ENCODE measurements around the gene SHCBP1. TPM values are rescaled to one million over a fixed set of nuclear protein-coding genes. Genes with fewer than 3 reads are reported as not detected.

Gene SHCBP1
- total and polyA plus RNA-seq, 9 of the 15 experiments (the other 6 are each of a cell fraction or from before 2014, with no cell fraction given), result 6.2 to 29.6 (median 19.7) TPM

DNA sequence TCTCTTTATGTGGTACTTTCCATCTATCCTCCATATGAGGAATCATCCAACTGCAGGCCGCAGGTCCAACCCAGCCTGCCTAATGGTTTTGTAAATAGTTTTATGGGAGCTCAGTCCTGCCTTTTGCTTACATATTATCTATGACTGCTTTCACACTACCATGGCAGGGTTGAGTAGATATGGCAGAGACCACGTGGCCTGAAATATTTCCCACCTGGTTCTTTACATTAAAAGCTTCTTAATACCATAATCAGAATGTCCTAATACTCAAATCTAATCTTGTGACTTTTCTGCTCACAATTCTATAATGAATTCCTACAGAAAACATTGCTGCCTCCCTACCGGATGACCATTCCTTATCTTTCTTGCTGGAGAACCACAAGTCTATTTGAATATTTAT is 71.7 kb downstream of the SHCBP1 start:
- Histone ChIP-seq H3K27ac (ENCODE audit: extremely low read depth, low read depth, low read length) (no peak overlapping the region), H3K9ac (ENCODE audit: insufficient read depth in 1 of 2, low read depth in 2 of 2, low read length in 2 of 2) (no peak overlapping the region), H3K4me2 (ENCODE audit: insufficient read depth, low read length) (no peak overlapping the region), H3K27me3 (ENCODE audit: control insufficient read depth in 2 of 2, insufficient read depth in 2 of 2, low read length in 2 of 2) (no peaks in the 10 kb centered on the region), H2AFZ (ENCODE audit: low read depth, low read length) (no peak overlapping the region), H4K20me1 (replicated peaks; ENCODE audit: control insufficient read depth, insufficient read depth, low read length) (no peaks in the 10 kb centered on the region), H3K9me3 (replicated peaks; ENCODE audit: control insufficient read depth, insufficient read depth, low read depth, low read length) (no peaks in the 10 kb centered on the region), H3K4me1 (replicated peaks in 1 of 2; ENCODE audit: control insufficient read depth in 2 of 2, insufficient read depth in 2 of 2, low read length in 2 of 2) (no peaks in the 10 kb centered on the region; a peak in 1 of 5 replicates), H3K36me3 (ENCODE audit: control insufficient read depth, insufficient read depth, low read length) (no peaks in the 10 kb centered on the region), H3K79me2 (ENCODE audit: control insufficient read depth, insufficient read depth, low read length) (no peaks in the 10 kb centered on the region), H3K9me1 (ENCODE audit: control insufficient read depth, insufficient read depth, low read length) (no peaks in the 10 kb centered on the region), H3K4me3 (no peak overlapping the region)
- CTCF ChIA-PET (ENCODE audit: low intra/inter-chr PET ratio), result no interaction called here
- ATAC-seq, result no peak
- POLR2A ChIA-PET, result interaction anchor here (0.7 kb wide), 1 partner anchor 13 kb away, joined by 3 read pairs; no protein-coding TSS in a partner anchor
- DNase-seq (ENCODE audit: extremely low read depth in 1 of 4, low spot score in 3 of 4), result no peak
- WGBS (ENCODE audit: insufficient coverage, low coverage, missing lambda C conversion rate), result 2% methylated on average over 3 of the region's 3 CpGs
- no peak for FAIRE-seq
- no peak for TF ChIP-seq TOE1 (IDR thresholded peaks at IDR 0.05; ENCODE audit: borderline replicate concordance)
- TF ChIP-seq TOE1 (CRISPR knock-in tag; IDR thresholded peaks at IDR 0.05; ENCODE audit: borderline replicate concordance, low read depth), result no peak
- TF ChIP-seq, protein P1, sequence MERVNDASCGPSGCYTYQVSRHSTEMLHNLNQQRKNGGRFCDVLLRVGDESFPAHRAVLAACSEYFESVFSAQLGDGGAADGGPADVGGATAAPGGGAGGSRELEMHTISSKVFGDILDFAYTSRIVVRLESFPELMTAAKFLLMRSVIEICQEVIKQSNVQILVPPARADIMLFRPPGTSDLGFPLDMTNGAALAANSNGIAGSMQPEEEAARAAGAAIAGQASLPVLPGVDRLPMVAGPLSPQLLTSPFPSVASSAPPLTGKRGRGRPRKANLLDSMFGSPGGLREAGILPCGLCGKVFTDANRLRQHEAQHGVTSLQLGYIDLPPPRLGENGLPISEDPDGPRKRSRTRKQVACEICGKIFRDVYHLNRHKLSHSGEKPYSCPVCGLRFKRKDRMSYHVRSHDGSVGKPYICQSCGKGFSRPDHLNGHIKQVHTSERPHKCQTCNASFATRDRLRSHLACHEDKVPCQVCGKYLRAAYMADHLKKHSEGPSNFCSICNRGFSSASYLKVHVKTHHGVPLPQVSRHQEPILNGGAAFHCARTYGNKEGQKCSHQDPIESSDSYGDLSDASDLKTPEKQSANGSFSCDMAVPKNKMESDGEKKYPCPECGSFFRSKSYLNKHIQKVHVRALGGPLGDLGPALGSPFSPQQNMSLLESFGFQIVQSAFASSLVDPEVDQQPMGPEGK (CRISPR knock-in tag; IDR thresholded peaks at IDR 0.05; ENCODE audit: borderline replicate concordance), result no peak
- TF ChIP-seq, protein P2, sequence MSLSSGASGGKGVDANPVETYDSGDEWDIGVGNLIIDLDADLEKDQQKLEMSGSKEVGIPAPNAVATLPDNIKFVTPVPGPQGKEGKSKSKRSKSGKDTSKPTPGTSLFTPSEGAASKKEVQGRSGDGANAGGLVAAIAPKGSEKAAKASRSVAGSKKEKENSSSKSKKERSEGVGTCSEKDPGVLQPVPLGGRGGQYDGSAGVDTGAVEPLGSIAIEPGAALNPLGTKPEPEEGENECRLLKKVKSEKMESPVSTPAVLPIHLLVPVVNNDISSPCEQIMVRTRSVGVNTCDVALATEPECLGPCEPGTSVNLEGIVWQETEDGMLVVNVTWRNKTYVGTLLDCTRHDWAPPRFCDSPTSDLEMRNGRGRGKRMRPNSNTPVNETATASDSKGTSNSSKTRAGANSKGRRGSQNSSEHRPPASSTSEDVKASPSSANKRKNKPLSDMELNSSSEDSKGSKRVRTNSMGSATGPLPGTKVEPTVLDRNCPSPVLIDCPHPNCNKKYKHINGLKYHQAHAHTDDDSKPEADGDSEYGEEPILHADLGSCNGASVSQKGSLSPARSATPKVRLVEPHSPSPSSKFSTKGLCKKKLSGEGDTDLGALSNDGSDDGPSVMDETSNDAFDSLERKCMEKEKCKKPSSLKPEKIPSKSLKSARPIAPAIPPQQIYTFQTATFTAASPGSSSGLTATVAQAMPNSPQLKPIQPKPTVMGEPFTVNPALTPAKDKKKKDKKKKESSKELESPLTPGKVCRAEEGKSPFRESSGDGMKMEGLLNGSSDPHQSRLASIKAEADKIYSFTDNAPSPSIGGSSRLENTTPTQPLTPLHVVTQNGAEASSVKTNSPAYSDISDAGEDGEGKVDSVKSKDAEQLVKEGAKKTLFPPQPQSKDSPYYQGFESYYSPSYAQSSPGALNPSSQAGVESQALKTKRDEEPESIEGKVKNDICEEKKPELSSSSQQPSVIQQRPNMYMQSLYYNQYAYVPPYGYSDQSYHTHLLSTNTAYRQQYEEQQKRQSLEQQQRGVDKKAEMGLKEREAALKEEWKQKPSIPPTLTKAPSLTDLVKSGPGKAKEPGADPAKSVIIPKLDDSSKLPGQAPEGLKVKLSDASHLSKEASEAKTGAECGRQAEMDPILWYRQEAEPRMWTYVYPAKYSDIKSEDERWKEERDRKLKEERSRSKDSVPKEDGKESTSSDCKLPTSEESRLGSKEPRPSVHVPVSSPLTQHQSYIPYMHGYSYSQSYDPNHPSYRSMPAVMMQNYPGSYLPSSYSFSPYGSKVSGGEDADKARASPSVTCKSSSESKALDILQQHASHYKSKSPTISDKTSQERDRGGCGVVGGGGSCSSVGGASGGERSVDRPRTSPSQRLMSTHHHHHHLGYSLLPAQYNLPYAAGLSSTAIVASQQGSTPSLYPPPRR (CRISPR knock-in tag; IDR thresholded peaks at IDR 0.05; ENCODE audit: borderline replicate concordance), result no peak
- TF ChIP-seq NR3C1 (CRISPR knock-in tag; IDR thresholded peaks at IDR 0.05), result no peak
- no peak for TF ChIP-seq DPF2 (IDR thresholded peaks at IDR 0.05)
- TF ChIP-seq ZNF644 (tag; IDR thresholded peaks at IDR 0.05; ENCODE audit: low read depth), result no peak
- TF ChIP-seq CCAR2 (IDR thresholded peaks at IDR 0.05; ENCODE audit: low read depth, low read length), result no peak
- TF ChIP-seq NUFIP1 (IDR thresholded peaks at IDR 0.05; ENCODE audit: partially characterized antibody), result no peak
- BruUV-seq (replicated peaks), result no TSS peak
- in situ Hi-C loops (cut with MboI), result no loop called here
- intact Hi-C loops (cut with micrococcal nuclease), result no loop called here

Data from K562 (cell line).